Measurements from ENCODE around the gene WLS.
A peak's percentile ranks its signal among the peaks of the same experiment; 100 is the strongest.

WLS gene

GRCh38 chr1:68229650-68230483 lies 2.5 kb downstream of the WLS start:
- no peaks in the 10 kb centered on the region for H3K27me3 ChIP-seq (ENCODE audit: control insufficient read depth in 5 of 5, insufficient read depth in 4 of 5, low read length in 5 of 5)
- peaks cover 0 to 39% (median 36%) of the 10 kb centered on the region in 5 donors for H3K4me1 ChIP-seq (ENCODE audit: control insufficient read depth in 5 of 5, insufficient read depth in 5 of 5, low read length in 5 of 5)
- no peaks in the 10 kb centered on the region for H3K9me3 ChIP-seq (ENCODE audit: control insufficient read depth in 5 of 5, low read length in 5 of 5)
- peak overlapping the region in 3 of 5 donors; percentile 51 to 85 (median 83) for H3K4me3 ChIP-seq (ENCODE audit: low read depth in 1 of 5, low read length in 5 of 5)
- H3K36me3 ChIP-seq (ENCODE audit: control insufficient read depth in 5 of 5, insufficient read depth in 5 of 5, low read length in 5 of 5), result no peaks in the 10 kb centered on the region
- H3K27ac ChIP-seq (ENCODE audit: low read depth, low read length), result peak overlapping the region; percentile 47
- peak overlapping the region in 1 of 5 donors; percentile 65 for H3K9ac ChIP-seq (ENCODE audit: low read length in 5 of 5)

DNA sequence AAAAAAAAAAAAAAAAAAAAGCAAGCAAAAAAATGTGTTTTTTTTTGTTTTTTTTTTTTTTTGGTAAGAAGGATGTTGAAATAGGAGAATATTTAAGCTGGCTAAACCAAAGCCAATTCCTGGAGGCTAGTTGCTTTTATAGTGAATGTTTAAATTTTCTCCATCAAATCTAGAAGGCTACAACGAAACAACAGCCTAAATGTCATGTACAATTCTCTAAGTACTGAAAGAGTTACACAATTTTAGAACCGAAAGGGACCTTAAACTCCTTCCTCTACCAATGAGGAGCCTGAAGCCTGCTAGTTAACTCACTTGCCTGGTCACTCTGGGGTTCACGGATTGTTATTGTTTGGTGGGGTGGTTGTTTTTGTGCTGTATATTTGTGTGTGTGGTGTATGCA lies 3.5 kb downstream of the WLS start:
- H3K27ac ChIP-seq (ENCODE audit: low read depth, low read length), result peak overlapping the region; percentile 47
- no peak overlapping the region for H3K9ac ChIP-seq (ENCODE audit: low read length in 5 of 5)

DNA sequence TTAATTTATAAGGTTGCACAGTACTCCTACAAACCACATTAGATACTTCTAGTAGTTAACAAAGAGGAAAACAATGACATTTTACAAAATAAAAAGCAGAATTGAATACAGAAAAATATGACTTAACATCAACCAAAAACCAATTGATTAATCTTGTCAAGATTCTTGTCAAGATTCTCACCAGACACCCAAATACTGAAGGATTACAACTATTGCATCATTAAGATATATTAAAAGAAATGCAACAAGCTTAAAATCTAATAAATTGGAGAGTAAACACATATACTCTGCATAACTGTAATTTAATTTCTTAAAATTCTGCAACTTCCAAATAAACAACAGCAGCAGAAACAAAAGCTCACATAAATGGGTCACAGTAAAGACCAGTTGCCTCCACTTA lies 4.7 kb downstream of the WLS start:
- no peak overlapping the region for H3K4me3 ChIP-seq (ENCODE audit: low read depth in 1 of 5, low read length in 5 of 5)
- no peaks in the 10 kb centered on the region for H3K9me3 ChIP-seq (ENCODE audit: control insufficient read depth in 5 of 5, low read length in 5 of 5)
- peaks cover 0 to 46% (median 40%) of the 10 kb centered on the region in 5 donors for H3K4me1 ChIP-seq (ENCODE audit: control insufficient read depth in 5 of 5, insufficient read depth in 5 of 5, low read length in 5 of 5)
- no peaks in the 10 kb centered on the region for H3K36me3 ChIP-seq (ENCODE audit: control insufficient read depth in 5 of 5, insufficient read depth in 5 of 5, low read length in 5 of 5)
- no peak overlapping the region for H3K27ac ChIP-seq (ENCODE audit: low read depth, low read length)
- no peak overlapping the region for H3K9ac ChIP-seq (ENCODE audit: low read length in 5 of 5)
- H3K27me3 ChIP-seq (ENCODE audit: control insufficient read depth in 5 of 5, insufficient read depth in 4 of 5, low read length in 5 of 5), result no peaks in the 10 kb centered on the region

More for the DNA sequence above, 3.5 kb downstream of the WLS start:
- Histone ChIP-seq H3K27me3 (ENCODE audit: control insufficient read depth in 5 of 5, insufficient read depth in 4 of 5, low read length in 5 of 5) (no peaks in the 10 kb centered on the region), H3K4me1 (ENCODE audit: control insufficient read depth in 5 of 5, insufficient read depth in 5 of 5, low read length in 5 of 5) (peaks cover 0 to 44% (median 36%) of the 10 kb centered on the region in 5 donors), H3K36me3 (ENCODE audit: control insufficient read depth in 5 of 5, insufficient read depth in 5 of 5, low read length in 5 of 5) (no peaks in the 10 kb centered on the region), H3K9me3 (ENCODE audit: control insufficient read depth in 5 of 5, low read length in 5 of 5) (no peaks in the 10 kb centered on the region), H3K4me3 (ENCODE audit: low read depth in 1 of 5, low read length in 5 of 5) (peak overlapping the region in 1 of 5 donors; percentile 24)

DNA sequence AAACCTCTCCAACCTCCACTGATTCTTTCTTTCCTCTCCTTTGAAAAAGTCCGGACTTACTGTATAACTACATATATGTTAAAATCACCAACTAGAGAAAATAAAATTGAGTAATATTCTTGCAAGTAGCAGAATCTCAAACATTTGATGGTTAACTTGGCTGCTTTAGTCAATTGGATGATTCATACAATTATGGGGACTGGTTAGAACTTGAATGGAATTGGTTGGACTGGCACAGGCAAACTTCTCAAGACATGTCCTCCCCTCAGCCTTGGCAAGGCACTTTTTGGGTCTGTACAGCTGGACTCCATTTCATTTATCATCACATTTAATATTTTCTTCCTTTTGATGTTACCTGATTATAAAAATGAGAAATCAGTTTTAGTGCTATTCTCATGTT lies 6.5 kb downstream of the WLS start:
- H3K9me3 ChIP-seq (ENCODE audit: control insufficient read depth in 5 of 5, low read length in 5 of 5), result no peaks in the 10 kb centered on the region
- H3K27me3 ChIP-seq (ENCODE audit: control insufficient read depth in 5 of 5, insufficient read depth in 4 of 5, low read length in 5 of 5), result no peaks in the 10 kb centered on the region

DNA sequence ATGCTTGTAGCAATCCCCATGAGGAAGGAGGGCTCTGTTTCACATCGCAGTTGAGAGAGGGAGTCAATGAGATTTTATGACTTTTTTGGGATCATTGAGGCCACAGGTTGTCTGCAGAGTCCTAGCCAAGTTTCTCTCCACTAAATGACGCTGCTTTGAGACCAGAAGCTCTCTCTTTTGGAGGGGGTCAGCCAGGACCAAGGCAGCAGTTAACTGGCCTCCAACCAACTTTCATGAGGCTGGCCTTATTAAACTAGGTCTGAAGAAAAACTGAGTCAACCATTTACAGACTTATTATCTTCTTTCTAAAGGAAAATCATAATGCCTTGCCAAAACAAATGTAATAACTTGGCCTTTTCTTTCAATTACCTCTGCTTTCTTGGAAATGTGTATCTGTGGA lies 8.6 kb downstream of the WLS start:
- peaks cover 0 to 22% (median 10%) of the 10 kb centered on the region in 5 donors for H3K4me1 ChIP-seq (ENCODE audit: control insufficient read depth in 5 of 5, insufficient read depth in 5 of 5, low read length in 5 of 5)
- H3K36me3 ChIP-seq (ENCODE audit: control insufficient read depth in 5 of 5, insufficient read depth in 5 of 5, low read length in 5 of 5), result no peaks in the 10 kb centered on the region
- H3K27ac ChIP-seq (ENCODE audit: low read depth, low read length), result no peak overlapping the region
- H3K9me3 ChIP-seq (ENCODE audit: control insufficient read depth in 5 of 5, low read length in 5 of 5), result no peaks in the 10 kb centered on the region
- no peak overlapping the region for H3K9ac ChIP-seq (ENCODE audit: low read length in 5 of 5)
- no peak overlapping the region for H3K4me3 ChIP-seq (ENCODE audit: low read depth in 1 of 5, low read length in 5 of 5)
- H3K27me3 ChIP-seq (ENCODE audit: control insufficient read depth in 5 of 5, insufficient read depth in 4 of 5, low read length in 5 of 5), result no peaks in the 10 kb centered on the region

More for the DNA sequence above, 6.5 kb downstream of the WLS start:
- no peak overlapping the region for H3K27ac ChIP-seq (ENCODE audit: low read depth, low read length)
- H3K4me1 ChIP-seq (ENCODE audit: control insufficient read depth in 5 of 5, insufficient read depth in 5 of 5, low read length in 5 of 5), result peaks cover 0 to 37% (median 30%) of the 10 kb centered on the region in 5 donors
- no peaks in the 10 kb centered on the region for H3K36me3 ChIP-seq (ENCODE audit: control insufficient read depth in 5 of 5, insufficient read depth in 5 of 5, low read length in 5 of 5)
- no peak overlapping the region for H3K4me3 ChIP-seq (ENCODE audit: low read depth in 1 of 5, low read length in 5 of 5)
- H3K9ac ChIP-seq (ENCODE audit: low read length in 5 of 5), result no peak overlapping the region

- H3K4me1 ChIP-seq (ENCODE audit: control insufficient read depth in 5 of 5, insufficient read depth in 5 of 5, low read length in 5 of 5), result peaks cover 0 to 17% (median 10%) of the 10 kb centered on the region in 5 donors
- H3K27ac ChIP-seq (ENCODE audit: low read depth, low read length), result no peak overlapping the region
- H3K27me3 ChIP-seq (ENCODE audit: control insufficient read depth in 5 of 5, insufficient read depth in 4 of 5, low read length in 5 of 5), result no peaks in the 10 kb centered on the region
- H3K9ac ChIP-seq (ENCODE audit: low read length in 5 of 5), result no peak overlapping the region
- no peaks in the 10 kb centered on the region for H3K36me3 ChIP-seq (ENCODE audit: control insufficient read depth in 5 of 5, insufficient read depth in 5 of 5, low read length in 5 of 5)
- H3K9me3 ChIP-seq (ENCODE audit: control insufficient read depth in 5 of 5, low read length in 5 of 5), result no peaks in the 10 kb centered on the region
- no peak overlapping the region for H3K4me3 ChIP-seq (ENCODE audit: low read depth in 1 of 5, low read length in 5 of 5)
Measured at GRCh38 chr1:68221980-68222373, 10.3 kb downstream of the WLS start.

- Histone ChIP-seq H3K27ac (ENCODE audit: low read depth, low read length) (no peak overlapping the region), H3K36me3 (ENCODE audit: control insufficient read depth in 5 of 5, insufficient read depth in 5 of 5, low read length in 5 of 5) (no peaks in the 10 kb centered on the region)
Measured at GRCh38 chr1:68221001-68221979, 11.0 kb downstream of the WLS start.

GRCh38 chr1:68220420-68220819 lies 11.9 kb downstream of the WLS start:
- Histone ChIP-seq H3K4me1 (ENCODE audit: control insufficient read depth in 5 of 5, insufficient read depth in 5 of 5, low read length in 5 of 5) (peaks cover 0 to 19% (median 14%) of the 10 kb centered on the region in 5 donors), H3K36me3 (ENCODE audit: control insufficient read depth in 5 of 5, insufficient read depth in 5 of 5, low read length in 5 of 5) (no peaks in the 10 kb centered on the region), H3K4me3 (ENCODE audit: low read depth in 1 of 5, low read length in 5 of 5) (no peak overlapping the region), H3K9me3 (ENCODE audit: control insufficient read depth in 5 of 5, low read length in 5 of 5) (no peaks in the 10 kb centered on the region), H3K27ac (ENCODE audit: low read depth, low read length) (no peak overlapping the region), H3K27me3 (ENCODE audit: control insufficient read depth in 5 of 5, insufficient read depth in 4 of 5, low read length in 5 of 5) (no peaks in the 10 kb centered on the region), H3K9ac (ENCODE audit: low read length in 5 of 5) (no peak overlapping the region)

More at GRCh38 chr1:68221001-68221979, 11.0 kb downstream of the WLS start:
- Histone ChIP-seq H3K4me3 (ENCODE audit: low read depth in 1 of 5, low read length in 5 of 5) (no peak overlapping the region), H3K9ac (ENCODE audit: low read length in 5 of 5) (no peak overlapping the region), H3K9me3 (ENCODE audit: control insufficient read depth in 5 of 5, low read length in 5 of 5) (no peaks in the 10 kb centered on the region), H3K4me1 (ENCODE audit: control insufficient read depth in 5 of 5, insufficient read depth in 5 of 5, low read length in 5 of 5) (peaks cover 0 to 19% (median 13%) of the 10 kb centered on the region in 5 donors), H3K27me3 (ENCODE audit: control insufficient read depth in 5 of 5, insufficient read depth in 4 of 5, low read length in 5 of 5) (no peaks in the 10 kb centered on the region)

- no peak overlapping the region for H3K9ac ChIP-seq (ENCODE audit: low read length in 5 of 5)
- H3K4me1 ChIP-seq (ENCODE audit: control insufficient read depth in 5 of 5, insufficient read depth in 5 of 5, low read length in 5 of 5), result peaks cover 5 to 30% (median 13%) of the 10 kb centered on the region in 5 donors
- no peak overlapping the region for H3K27ac ChIP-seq (ENCODE audit: low read depth, low read length)
- no peak overlapping the region for H3K4me3 ChIP-seq (ENCODE audit: low read depth in 1 of 5, low read length in 5 of 5)
- H3K27me3 ChIP-seq (ENCODE audit: control insufficient read depth in 5 of 5, insufficient read depth in 4 of 5, low read length in 5 of 5), result no peaks in the 10 kb centered on the region
- no peaks in the 10 kb centered on the region for H3K9me3 ChIP-seq (ENCODE audit: control insufficient read depth in 5 of 5, low read length in 5 of 5)
- no peaks in the 10 kb centered on the region for H3K36me3 ChIP-seq (ENCODE audit: control insufficient read depth in 5 of 5, insufficient read depth in 5 of 5, low read length in 5 of 5)
Measured at GRCh38 chr1:68218490-68218889, 13.8 kb downstream of the WLS start.

Measured in subcutaneous abdominal adipose tissue (tissue), 5 donors.